Metanephros (tissue), 2 donors: ENCODE results near the gene FBXO22. TPM values are rescaled to one million over a fixed set of nuclear protein-coding genes. Genes with fewer than 3 reads are reported as not detected.

ENCODE experiments used
- small RNA-seq: library from RNA; depleted of rRNA; stranded (forward); fragments of <200 nt; gene quantifications from one replicate; pipeline ENCODE3, GENCODE V24; 2014; ENCODE audit warnings: low replicate concordance
- total RNA-seq: library from RNA; depleted of rRNA; stranded (reverse); fragments of >200 nt; gene quantifications from one replicate; pipeline ENCODE4 v1.2.3, GENCODE V29; 2014

The FBXO22 gene
- total RNA-seq = 44.1 TPM

GRCh38 chr15:75903331-75904239 lies at the start of gene FBXO22:
FBXO22 (plus strand) TSS chr15:75903878; CDS start chr15:75903964, 86 bp downstream.

Small RNA genes within 50 kb of the gene (small RNA-seq; reads per million reads assigned to genes)
- not detected for gene RN7SL510P

Other genes starting within 250 kb of the FBXO22 start
- gene CSPG4, start 191.0 kb upstream of the FBXO22 start, total RNA-seq = 45.7 TPM
- gene UBE2Q2, start 60.4 kb upstream of the FBXO22 start, total RNA-seq = 30.6 TPM
- 2.5 TPM for gene NRG4, start 108.5 kb downstream of the FBXO22 start, total RNA-seq
- 6.3 TPM for gene TMEM266, start 156.1 kb downstream of the FBXO22 start, total RNA-seq